Osteoblast (primary cell): ENCODE measurements around the gene BTD. TPM values are rescaled to one million over a fixed set of nuclear protein-coding genes. Genes with fewer than 3 reads are reported as not detected.
"Not testable (repeated sequence)": the region's sequence is repeated elsewhere in the genome, so short reads cannot be mapped to it uniquely, and the experiment has no call there.

Experiments used
- DNase-seq: peaks from one replicate; pipeline ENCODE4 v3.0.0; 2011; ENCODE audit warnings: low spot score, mixed read lengths; ENCODE audit not compliant: insufficient read length; ENCODE audit errors: missing footprints
- H2AFZ ChIP-seq: 2 replicates; pipeline ENCODE4 v1.6.0; 2011; ENCODE audit warnings: mild to moderate bottlenecking, low read length
- H3K27ac ChIP-seq: 2 replicates; pipeline ENCODE4 v1.5.1; 2011; ENCODE audit warnings: mild to moderate bottlenecking, low read depth, low read length, moderate library complexity
- H3K27me3 ChIP-seq: 2 replicates; pipeline ENCODE4 v1.6.0; 2012; ENCODE audit warnings: mild to moderate bottlenecking, control low read depth, inconsistent platforms, low read length, moderate library complexity; ENCODE audit not compliant: insufficient read depth
- H3K36me3 ChIP-seq: 2 replicates; pipeline ENCODE4 v1.5.1; 2011; ENCODE audit warnings: mild to moderate bottlenecking, low read length, control low read depth, moderate library complexity; ENCODE audit not compliant: insufficient read depth
- H3K4me1 ChIP-seq: 2 replicates; pipeline ENCODE4 v1.5.1; 2011; ENCODE audit warnings: mild to moderate bottlenecking, low read length, control low read depth, moderate library complexity; ENCODE audit not compliant: insufficient read depth
- H3K4me2 ChIP-seq: 2 replicates; pipeline ENCODE4 v1.6.0; 2011; ENCODE audit warnings: mild to moderate bottlenecking, low read length; ENCODE audit not compliant: insufficient read depth
- H3K4me3 ChIP-seq: fragments of 200-600 bp; sonication (generic); 3 replicates; pipeline ENCODE4 v1.5.1; 2012; ENCODE audit warnings: mild to moderate bottlenecking, low read length, inconsistent platforms; ENCODE audit not compliant: insufficient read depth
- H3K79me2 ChIP-seq: 2 replicates; pipeline ENCODE4 v1.6.0; 2012; ENCODE audit warnings: mild to moderate bottlenecking, low read length, control low read depth, inconsistent platforms; ENCODE audit not compliant: insufficient read depth
- H3K9me3 ChIP-seq: 2 replicates; pipeline ENCODE4 v1.5.1; 2011; ENCODE audit warnings: low read depth, low read length, control low read depth
- H4K20me1 ChIP-seq: 2 replicates; pipeline ENCODE4 v1.6.0; 2012; ENCODE audit warnings: mild to moderate bottlenecking, low read length, control low read depth; ENCODE audit not compliant: insufficient read depth
- total RNA-seq: library from RNA; depleted of rRNA; stranded (reverse); fragments of >200 nt; gene quantifications from 2 replicates; pipeline ENCODE4 v1.2.3, GENCODE V29; 2012
- TF ChIP-seq, protein P1 (sequence below): IDR thresholded peaks from 2 replicates; pipeline ENCODE4 v1.5.1; 2011; ENCODE audit warnings: mild to moderate bottlenecking, low read depth, low read length, moderate library complexity; ENCODE audit errors: extremely low read depth

BTD gene
- total RNA-seq, 1 donor, result 31.1 TPM

DNA sequence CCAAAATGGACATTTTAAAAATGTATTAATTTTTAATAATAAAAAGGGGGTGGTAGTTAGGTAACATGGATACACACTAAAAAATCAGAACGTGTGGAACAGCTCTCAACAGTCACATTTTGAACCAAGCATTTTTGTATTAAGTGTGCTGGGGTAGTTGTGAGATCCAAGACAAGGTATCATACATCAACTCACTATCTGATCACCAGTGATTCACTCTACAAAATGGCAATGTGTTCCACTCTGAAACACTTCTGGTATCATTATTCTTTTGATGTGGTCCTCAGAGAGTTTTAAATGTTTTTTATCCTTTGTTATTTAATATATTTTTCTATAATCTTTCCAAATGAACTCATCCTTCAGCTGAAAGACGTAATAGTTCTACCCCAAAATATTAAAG, 5.6 kb upstream of the BTD start:
- H2AFZ ChIP-seq, result no peak overlapping the region
- no peak for DNase-seq
- TF ChIP-seq, protein P1, sequence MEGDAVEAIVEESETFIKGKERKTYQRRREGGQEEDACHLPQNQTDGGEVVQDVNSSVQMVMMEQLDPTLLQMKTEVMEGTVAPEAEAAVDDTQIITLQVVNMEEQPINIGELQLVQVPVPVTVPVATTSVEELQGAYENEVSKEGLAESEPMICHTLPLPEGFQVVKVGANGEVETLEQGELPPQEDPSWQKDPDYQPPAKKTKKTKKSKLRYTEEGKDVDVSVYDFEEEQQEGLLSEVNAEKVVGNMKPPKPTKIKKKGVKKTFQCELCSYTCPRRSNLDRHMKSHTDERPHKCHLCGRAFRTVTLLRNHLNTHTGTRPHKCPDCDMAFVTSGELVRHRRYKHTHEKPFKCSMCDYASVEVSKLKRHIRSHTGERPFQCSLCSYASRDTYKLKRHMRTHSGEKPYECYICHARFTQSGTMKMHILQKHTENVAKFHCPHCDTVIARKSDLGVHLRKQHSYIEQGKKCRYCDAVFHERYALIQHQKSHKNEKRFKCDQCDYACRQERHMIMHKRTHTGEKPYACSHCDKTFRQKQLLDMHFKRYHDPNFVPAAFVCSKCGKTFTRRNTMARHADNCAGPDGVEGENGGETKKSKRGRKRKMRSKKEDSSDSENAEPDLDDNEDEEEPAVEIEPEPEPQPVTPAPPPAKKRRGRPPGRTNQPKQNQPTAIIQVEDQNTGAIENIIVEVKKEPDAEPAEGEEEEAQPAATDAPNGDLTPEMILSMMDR, result no peak
- H3K79me2 ChIP-seq, result peaks cover 17% of the 10 kb centered on the region
- no peak overlapping the region for H3K27ac ChIP-seq
- no peaks in the 10 kb centered on the region for H3K9me3 ChIP-seq
- peaks cover 7% of the 10 kb centered on the region for H3K4me1 ChIP-seq
- H3K4me3 ChIP-seq, result no peak overlapping the region
- peaks cover 17% of the 10 kb centered on the region for H3K36me3 ChIP-seq
- H4K20me1 ChIP-seq, result no peaks in the 10 kb centered on the region
- no peaks in the 10 kb centered on the region for H3K27me3 ChIP-seq
- H3K4me2 ChIP-seq, result no peak overlapping the region

DNA sequence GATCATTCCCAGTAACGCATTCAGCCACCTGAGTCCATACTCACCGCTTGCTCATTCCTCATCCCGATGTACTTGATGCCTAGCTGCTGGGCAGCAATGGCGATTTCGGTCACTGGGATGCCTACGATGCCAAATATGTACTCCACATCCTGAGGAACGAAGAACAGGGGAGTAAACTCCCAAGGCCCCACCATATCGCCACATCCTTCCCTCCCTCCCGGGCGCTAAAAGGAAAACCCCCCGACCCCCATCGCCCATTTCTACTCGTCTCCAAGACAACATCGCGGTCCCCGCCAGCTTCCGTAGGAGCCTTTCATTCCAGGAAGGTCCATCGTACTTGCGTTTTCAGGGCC, 523 bp upstream of the BTD start:
- H4K20me1 ChIP-seq, result no peaks in the 10 kb centered on the region
- H3K9me3 ChIP-seq, result no peaks in the 10 kb centered on the region
- H3K27me3 ChIP-seq, result no peaks in the 10 kb centered on the region
- peak overlapping the region; percentile 83 for H3K27ac ChIP-seq
- DNase-seq, result no peak
- H3K79me2 ChIP-seq, result peaks cover 19% of the 10 kb centered on the region
- H3K4me2 ChIP-seq, result peak overlapping the region; percentile 87
- peaks cover 14% of the 10 kb centered on the region for H3K36me3 ChIP-seq
- H3K4me3 ChIP-seq, result peak overlapping the region; percentile 94
- TF ChIP-seq, protein P1, result no peak
- H2AFZ ChIP-seq, result peak overlapping the region; percentile 99
- peaks cover 15% of the 10 kb centered on the region for H3K4me1 ChIP-seq

DNA sequence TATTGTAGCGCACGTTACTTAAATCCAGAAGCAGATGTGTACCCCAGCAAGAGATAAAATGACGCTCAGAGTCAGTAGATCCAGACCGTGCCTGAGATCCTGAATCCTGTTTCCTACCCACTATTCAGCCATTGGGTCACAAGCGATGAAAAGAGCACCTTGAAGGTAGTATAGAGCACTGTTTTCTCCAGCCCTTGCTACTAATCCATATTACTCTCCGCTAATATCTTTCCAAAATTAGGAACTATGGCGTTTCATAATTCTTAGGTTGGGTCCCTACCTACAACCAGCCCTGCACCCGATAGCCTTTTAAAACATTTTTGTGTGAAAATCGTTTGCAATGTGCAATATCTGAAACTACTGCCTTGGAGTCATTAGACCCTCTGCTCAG, 596 bp downstream of the BTD start:
- peak overlapping the region; percentile 94 for H3K4me3 ChIP-seq
- DNase-seq, result peak; percentile 80
- H3K79me2 ChIP-seq, result peaks cover 19% of the 10 kb centered on the region
- peak overlapping the region; percentile 83 for H3K27ac ChIP-seq
- H2AFZ ChIP-seq, result peak overlapping the region; percentile 99
- TF ChIP-seq, protein P1, result no peak
- H3K4me2 ChIP-seq, result peak overlapping the region; percentile 87
- H3K36me3 ChIP-seq, result peaks cover 13% of the 10 kb centered on the region
- peaks cover 27% of the 10 kb centered on the region for H3K4me1 ChIP-seq
- no peaks in the 10 kb centered on the region for H3K9me3 ChIP-seq
- no peaks in the 10 kb centered on the region for H4K20me1 ChIP-seq
- H3K27me3 ChIP-seq, result no peaks in the 10 kb centered on the region

DNA sequence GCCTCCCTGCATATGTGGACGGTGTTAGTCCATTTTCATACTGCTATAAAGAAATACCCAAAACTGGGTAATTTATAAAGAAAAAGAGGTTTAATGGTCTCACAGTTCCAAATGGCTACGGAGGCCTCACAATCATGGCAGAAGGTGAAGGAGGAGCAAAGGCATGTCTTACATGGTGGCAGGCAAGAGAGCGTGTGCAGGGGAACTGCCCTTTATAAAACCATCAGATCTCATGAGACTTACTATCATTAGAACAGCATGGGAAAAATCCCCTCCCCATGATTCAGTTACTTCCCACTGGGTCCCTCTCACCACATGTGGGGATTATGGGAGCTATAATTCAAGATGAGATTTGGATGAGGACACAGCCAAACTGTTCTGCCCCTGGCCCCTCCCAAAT, 1.3 kb downstream of the BTD start:
- H4K20me1 ChIP-seq, H2AFZ ChIP-seq, H3K4me3 ChIP-seq, H3K27ac ChIP-seq, H3K27me3 ChIP-seq, DNase-seq, H3K9me3 ChIP-seq: not testable (repeated sequence)
- H3K4me1 ChIP-seq, result peaks cover 30% of the 10 kb centered on the region
- H3K79me2 ChIP-seq, result peaks cover 19% of the 10 kb centered on the region
- peak overlapping the region; percentile 87 for H3K4me2 ChIP-seq
- peaks cover 10% of the 10 kb centered on the region for H3K36me3 ChIP-seq

DNA sequence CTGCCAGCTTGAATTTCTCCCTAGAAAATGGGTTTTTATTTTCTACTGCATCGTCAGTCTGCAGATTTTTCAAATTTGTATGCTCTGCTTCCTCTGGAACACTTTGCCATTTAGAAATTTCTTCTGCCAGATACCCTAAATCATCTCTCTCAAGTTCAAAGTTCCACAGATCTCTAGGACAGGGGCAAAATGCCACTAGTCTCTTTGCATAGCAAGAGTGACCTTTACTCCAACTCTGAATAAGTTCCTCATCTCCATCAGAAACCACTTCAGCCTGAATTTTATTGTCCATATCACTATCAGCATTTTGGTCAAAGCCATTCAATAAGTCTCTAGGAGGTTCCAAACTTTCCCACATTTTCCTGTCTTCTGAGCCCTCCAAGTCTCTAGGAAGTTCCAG, 3.0 kb downstream of the BTD start:
- DNase-seq, H3K36me3 ChIP-seq, H3K9me3 ChIP-seq, H3K27ac ChIP-seq, H3K4me3 ChIP-seq, H4K20me1 ChIP-seq, H3K27me3 ChIP-seq, H2AFZ ChIP-seq, H3K4me2 ChIP-seq: not testable (repeated sequence)
- Histone ChIP-seq H3K4me1 (peaks cover 30% of the 10 kb centered on the region), H3K79me2 (peaks cover 13% of the 10 kb centered on the region)
